Testis (tissue), 3 donors: Measurements from ENCODE around the gene INTS7. TPM values are rescaled to one million over a fixed set of nuclear protein-coding genes. Genes with fewer than 3 reads are reported as not detected.
"Not testable (repeated sequence)": the region's sequence is repeated elsewhere in the genome, so short reads cannot be mapped to it uniquely, and the experiment has no call there.

Experiments used
- DNase-seq: peaks from one replicate; pipeline ENCODE4 v3.0.0-alpha.2; 2019
- H3K27ac ChIP-seq, 2 donors: fragments of 200-600 bp; sonication (generic); one replicate each; pipeline ENCODE4 v1.5.1; 2019
- H3K27me3 ChIP-seq: fragments of 200-600 bp; sonication (generic); one replicate; pipeline ENCODE4 v1.5.1; 2019
- H3K36me3 ChIP-seq: fragments of 200-600 bp; sonication (generic); one replicate; pipeline ENCODE4 v1.5.1; 2017; ENCODE audit warnings: low read depth; ENCODE audit errors: missing control alignments
- H3K4me1 ChIP-seq: fragments of 200-600 bp; sonication (generic); one replicate; pipeline ENCODE4 v1.5.1; 2019
- H3K4me3 ChIP-seq, 2 donors: fragments of 200-600 bp; sonication (generic); one replicate each; pipeline ENCODE4 v1.5.1; 2017 to 2019
- H3K9me3 ChIP-seq: fragments of 200-600 bp; sonication (generic); one replicate; pipeline ENCODE4 v1.5.1; 2017
- POLR2A ChIP-seq: fragments of 450-650 bp; IDR thresholded peaks from one replicate; pipeline ENCODE4 v1.6.1; 2017; ENCODE audit warnings: antibody characterized with exemption, mild to moderate bottlenecking, moderate library complexity
- WGBS, 2 donors: methylation state at CpG; one replicate each; pipeline ENCODE4 v1.1.5; 2018; 5-methylcytosine and 5-hydroxymethylcytosine counted together
- intact Hi-C: fragments of 100-400 bp; cut with DNase I; formaldehyde crosslinking; loops from one replicate; pipeline ENCODE4 v1.15.1; 2023; ENCODE audit warnings: low total_unique reads
- polyA plus RNA-seq: library from polyadenylated mRNA; stranded (reverse); fragments of 350-450 nt; fragmentation: Illumina TruSeq; extraction: RNeasy Lipid Tissue Mini Kit (QIAGEN cat#74804); gene quantifications from one replicate; pipeline ENCODE4 v1.2.3, GENCODE V29; 2014; ENCODE audit warnings: low read depth, low replicate concordance; ENCODE audit not compliant: insufficient read depth
- total RNA-seq, 2 donors: library from RNA; depleted of rRNA; stranded (reverse); fragments of >200 nt; gene quantifications; one replicate each; pipeline ENCODE4 v1.2.3, GENCODE V29; 2016
- TF ChIP-seq, protein P1 (sequence below), 3 experiments: fragments of 450-650 bp in 2 of 3; fragments of 200-600 bp in 1 of 3; sonication (generic) in 1 of 3; IDR thresholded peaks; one replicate each; pipeline ENCODE4 v1.5.1; 2016 to 2019; ENCODE audit warnings: antibody characterized with exemption in 3 of 3, mild to moderate bottlenecking in 2 of 3, moderate library complexity in 1 of 3

INTS7 gene
- total and polyA plus RNA-seq, 3 donors from 2014 or later, result 29.9 to 51.1 (median 35.6) TPM

DNA sequence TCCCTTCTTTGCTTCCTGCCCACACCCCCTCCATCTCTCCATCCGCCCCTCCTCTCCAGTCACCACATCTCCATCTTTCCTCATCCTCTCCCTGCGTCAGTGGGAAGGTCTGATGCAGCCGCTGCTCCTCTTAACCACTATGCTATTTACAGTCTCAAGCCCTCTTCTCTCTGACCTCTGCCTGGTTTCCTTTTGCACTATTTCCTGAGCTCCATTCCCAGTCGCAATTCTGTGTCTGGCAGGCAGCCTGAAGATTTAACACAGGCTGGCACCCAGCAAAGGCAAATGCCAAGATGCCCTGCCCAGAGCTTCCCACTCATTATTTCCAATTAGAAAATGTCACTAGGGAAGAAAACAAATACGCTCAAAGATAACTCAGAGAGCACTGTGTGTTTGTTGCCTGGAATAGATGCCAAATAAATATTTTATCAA is 115.2 kb downstream of the INTS7 start:
- WGBS, 2 donors, result 35 to 43% methylated on average over 5 of the region's 5 CpGs
- H3K4me3 ChIP-seq, result no peak overlapping the region
- no peaks in the 10 kb centered on the region for H3K27me3 ChIP-seq
- intact Hi-C loops, result no loop called here
- TF ChIP-seq, protein P1, sequence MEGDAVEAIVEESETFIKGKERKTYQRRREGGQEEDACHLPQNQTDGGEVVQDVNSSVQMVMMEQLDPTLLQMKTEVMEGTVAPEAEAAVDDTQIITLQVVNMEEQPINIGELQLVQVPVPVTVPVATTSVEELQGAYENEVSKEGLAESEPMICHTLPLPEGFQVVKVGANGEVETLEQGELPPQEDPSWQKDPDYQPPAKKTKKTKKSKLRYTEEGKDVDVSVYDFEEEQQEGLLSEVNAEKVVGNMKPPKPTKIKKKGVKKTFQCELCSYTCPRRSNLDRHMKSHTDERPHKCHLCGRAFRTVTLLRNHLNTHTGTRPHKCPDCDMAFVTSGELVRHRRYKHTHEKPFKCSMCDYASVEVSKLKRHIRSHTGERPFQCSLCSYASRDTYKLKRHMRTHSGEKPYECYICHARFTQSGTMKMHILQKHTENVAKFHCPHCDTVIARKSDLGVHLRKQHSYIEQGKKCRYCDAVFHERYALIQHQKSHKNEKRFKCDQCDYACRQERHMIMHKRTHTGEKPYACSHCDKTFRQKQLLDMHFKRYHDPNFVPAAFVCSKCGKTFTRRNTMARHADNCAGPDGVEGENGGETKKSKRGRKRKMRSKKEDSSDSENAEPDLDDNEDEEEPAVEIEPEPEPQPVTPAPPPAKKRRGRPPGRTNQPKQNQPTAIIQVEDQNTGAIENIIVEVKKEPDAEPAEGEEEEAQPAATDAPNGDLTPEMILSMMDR (IDR thresholded peaks at IDR 0.05), result no peak
- TF ChIP-seq POLR2A, result no peak
- DNase-seq, result no peak
- peaks cover 4% of the 10 kb centered on the region for H3K4me1 ChIP-seq
- no peaks in the 10 kb centered on the region for H3K9me3 ChIP-seq
- H3K27ac ChIP-seq, result no peak overlapping the region
- H3K36me3 ChIP-seq, result no peaks in the 10 kb centered on the region

DNA sequence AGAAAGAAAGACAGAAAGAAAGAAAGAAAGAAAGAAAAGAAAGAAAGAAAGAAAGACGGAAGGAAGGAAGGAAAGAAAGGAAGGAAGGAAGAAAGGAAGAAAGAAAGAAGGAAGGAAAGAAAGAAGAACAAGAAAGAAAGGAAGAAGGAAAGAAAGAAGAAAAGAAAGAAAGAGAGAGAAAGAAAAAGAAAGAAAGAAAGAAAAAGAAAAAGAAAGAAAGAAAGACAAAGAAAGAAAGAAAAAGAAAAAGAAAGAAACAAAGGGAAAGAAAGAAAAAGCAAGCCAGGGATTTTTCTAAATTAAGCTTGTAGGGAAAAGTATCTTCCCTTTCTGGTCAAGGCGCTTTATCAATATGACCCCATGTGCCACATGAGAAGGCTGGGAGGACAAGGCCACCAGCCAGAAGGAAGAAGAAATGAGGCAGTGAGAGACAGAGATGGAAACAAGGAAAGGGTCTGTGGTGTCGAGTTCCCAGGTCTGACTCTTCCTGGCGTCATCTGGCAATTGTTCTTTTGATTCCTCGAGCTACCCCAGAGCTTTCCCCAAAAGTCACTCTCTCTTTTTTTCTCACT is 116.4 kb downstream of the INTS7 start:
- H3K36me3 ChIP-seq, result no peaks in the 10 kb centered on the region
- H3K4me1 ChIP-seq, result peaks cover 4% of the 10 kb centered on the region
- DNase-seq, result no peak
- TF ChIP-seq, protein P1 (IDR thresholded peaks at IDR 0.05), result no peak
- no peak for TF ChIP-seq POLR2A
- no peaks in the 10 kb centered on the region for H3K27me3 ChIP-seq
- 80 to 90% methylated on average over 5 of the region's 5 CpGs for WGBS, 2 donors
- H3K27ac ChIP-seq, result no peak overlapping the region
- no peak overlapping the region for H3K4me3 ChIP-seq
- H3K9me3 ChIP-seq, result no peaks in the 10 kb centered on the region
- intact Hi-C loops, result no loop called here

DNA sequence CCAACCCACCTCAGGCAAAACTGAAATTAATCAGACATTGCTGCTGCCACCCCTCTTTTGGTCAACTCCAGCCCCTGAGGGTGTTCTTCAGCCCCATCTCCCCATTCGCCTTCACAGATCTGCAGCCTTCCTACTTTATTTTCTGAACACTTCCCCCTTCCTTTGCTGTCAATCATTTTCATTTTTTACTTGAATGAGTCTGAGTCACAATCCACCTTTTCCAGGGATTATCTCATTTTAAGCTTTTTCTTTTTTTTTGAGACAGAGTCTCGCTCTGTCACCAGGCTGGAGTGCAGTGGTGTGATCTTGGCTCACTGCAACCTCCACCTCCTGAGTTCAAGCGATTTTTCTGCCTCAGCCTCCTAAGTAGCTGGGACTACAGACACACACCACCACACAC is 118.9 kb downstream of the INTS7 start:
- 82 to 95% methylated on average over 3 of the region's 3 CpGs for WGBS, 2 donors

DNA sequence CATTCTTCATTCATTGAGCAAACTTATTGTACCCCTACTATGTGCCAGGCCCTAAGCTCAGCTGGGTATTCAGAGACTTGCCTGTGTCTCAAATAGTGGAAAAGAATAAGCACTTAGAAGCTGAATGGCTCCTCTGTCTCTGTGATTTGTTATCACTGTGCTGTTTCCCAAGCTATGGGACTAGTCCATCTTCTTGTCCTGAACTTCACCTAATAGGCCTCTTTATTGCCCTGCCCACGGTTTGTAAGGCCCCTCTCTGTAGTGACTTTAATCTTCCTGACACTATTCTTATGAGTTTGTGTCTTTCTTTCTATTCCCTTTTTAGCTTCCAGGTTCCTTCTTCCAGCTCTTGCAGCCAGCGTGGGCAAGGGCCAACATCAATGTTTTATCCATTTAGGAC is 119.4 kb downstream of the INTS7 start:
- H3K9me3 ChIP-seq, result no peaks in the 10 kb centered on the region
- DNase-seq, result no peak
- TF ChIP-seq POLR2A, result no peak
- TF ChIP-seq, protein P1 (IDR thresholded peaks at IDR 0.05), result no peak
- 66 to 71% methylated on average over 2 of the region's 2 CpGs for WGBS, 2 donors
- intact Hi-C loops, result no loop called here
- peaks cover 4% of the 10 kb centered on the region for H3K4me1 ChIP-seq
- H3K27ac ChIP-seq, result no peak overlapping the region
- H3K36me3 ChIP-seq, result no peaks in the 10 kb centered on the region
- no peaks in the 10 kb centered on the region for H3K27me3 ChIP-seq
- H3K4me3 ChIP-seq, result no peak overlapping the region

More for the DNA sequence above, 118.9 kb downstream of the INTS7 start:
- H3K36me3 ChIP-seq, H3K27me3 ChIP-seq, H3K9me3 ChIP-seq, H3K4me3 ChIP-seq, intact Hi-C loops, DNase-seq, H3K4me1 ChIP-seq, H3K27ac ChIP-seq: not testable (repeated sequence)

DNA sequence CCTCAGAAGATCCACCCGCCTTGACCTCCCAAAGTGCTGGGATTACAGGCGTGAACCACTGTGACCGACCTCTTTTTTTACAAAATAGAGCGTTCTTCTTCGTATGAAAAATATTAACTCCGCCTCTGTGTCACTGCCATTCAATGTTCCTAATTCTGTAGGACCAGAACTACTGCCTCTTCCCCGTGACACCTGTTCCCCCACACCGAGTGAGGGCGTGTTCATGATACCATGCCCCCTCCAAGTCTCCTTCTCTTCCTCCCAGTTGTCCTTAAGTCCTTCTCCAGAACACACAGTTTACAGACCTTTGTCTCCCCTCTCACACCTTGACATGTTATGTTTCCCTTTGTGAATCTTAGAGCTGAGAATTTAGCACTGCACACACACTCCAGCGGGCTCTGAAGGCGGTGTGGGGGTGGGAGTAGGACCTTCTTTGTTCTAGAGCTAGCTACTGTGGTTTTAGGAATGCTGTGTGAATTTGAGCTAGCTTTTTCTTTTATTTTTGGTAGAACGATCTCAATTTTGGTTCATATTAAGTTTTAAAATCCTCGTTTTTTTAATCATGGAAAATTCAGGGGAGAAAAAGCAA is 122.4 kb downstream of the INTS7 start:
- Histone ChIP-seq H3K27me3 (no peaks in the 10 kb centered on the region), H3K36me3 (no peaks in the 10 kb centered on the region), H3K9me3 (no peaks in the 10 kb centered on the region), H3K4me3 (no peak overlapping the region), H3K4me1 (no peaks in the 10 kb centered on the region), H3K27ac (no peak overlapping the region)
- intact Hi-C loops, result no loop called here
- TF ChIP-seq POLR2A, result no peak
- TF ChIP-seq, protein P1 (IDR thresholded peaks at IDR 0.05), result no peak
- no peak for DNase-seq
- 86 to 89% methylated on average over 13 of the region's 13 CpGs for WGBS, 2 donors
